HG03558 (cell line): ENCODE results near the gene PRF1.
A peak's percentile ranks its signal among the peaks of the same experiment; 100 is the strongest.
"Not testable (repeated sequence)": the region's sequence is repeated elsewhere in the genome, so short reads cannot be mapped to it uniquely, and the experiment has no call there.

ENCODE experiments used
- ATAC-seq: cut with Tn5 transposase; IDR thresholded peaks from one replicate; pipeline ENCODE4 v1.9.1; 2021; ENCODE audit warnings: moderate number of reproducible peaks; ENCODE audit not compliant: unreplicated experiment; ENCODE audit errors: extremely low read depth

Gene PRF1

GRCh38 chr10:70581176-70581575 is 21.4 kb downstream of the PRF1 start:
- not testable (repeated sequence) for ATAC-seq

- ATAC-seq = no peak
Observed at GRCh38 chr10:70579234-70580002, 23.1 kb downstream of the PRF1 start.

DNA sequence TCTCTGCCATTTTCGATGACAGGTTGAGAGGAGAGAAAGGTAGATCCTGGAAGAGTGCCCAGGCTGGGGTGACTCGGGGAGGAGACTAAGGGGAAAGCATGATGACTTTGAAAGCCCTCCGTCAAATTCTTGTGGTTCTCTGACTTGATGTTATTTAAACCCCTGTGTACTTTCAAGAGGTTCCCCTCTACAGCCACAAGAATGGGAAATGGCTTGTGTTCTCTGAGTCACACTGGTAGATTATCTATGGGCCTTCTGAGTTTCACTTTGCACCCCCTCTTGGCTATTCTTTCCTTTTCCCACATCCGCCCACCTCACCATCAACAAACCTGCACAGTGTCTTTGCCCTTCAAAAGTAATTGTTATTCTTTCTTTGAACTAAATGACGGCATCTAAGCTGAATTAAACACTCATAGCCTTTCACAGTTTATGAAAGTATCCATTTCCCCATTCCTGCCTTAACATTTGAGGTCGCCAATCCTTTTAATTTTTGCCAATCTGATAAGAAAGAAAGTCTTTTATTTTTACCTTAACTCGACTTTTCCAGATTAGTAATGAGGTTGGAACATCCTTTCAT is 24.1 kb downstream of the PRF1 start:
- peak; percentile 38 for ATAC-seq

GRCh38 chr10:70576803-70577517 is 25.6 kb downstream of the PRF1 start:
- ATAC-seq = no peak

- ATAC-seq = no peak
Observed at GRCh38 chr10:70575874-70576802, 26.4 kb downstream of the PRF1 start.

DNA sequence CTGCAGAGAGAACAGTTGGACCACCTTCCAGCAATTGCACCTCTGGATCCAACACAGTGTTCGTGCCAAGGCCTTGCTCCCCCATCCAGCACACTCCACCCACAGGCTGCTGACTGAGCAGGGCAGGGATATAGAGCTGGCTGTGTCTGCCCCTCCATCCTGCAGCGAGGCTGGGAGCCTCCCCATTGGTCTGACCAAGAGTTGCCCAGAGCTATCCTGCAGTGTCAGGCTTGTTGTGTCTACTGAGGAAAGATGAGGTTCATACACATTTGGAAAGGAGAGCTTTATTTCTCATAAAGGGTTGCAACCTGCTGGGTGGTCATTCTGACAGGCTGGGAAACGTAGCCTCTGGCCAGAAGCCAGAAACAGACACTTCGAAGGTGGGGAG is 27.1 kb downstream of the PRF1 start:
- no peak for ATAC-seq

- no peak for ATAC-seq
Observed at GRCh38 chr10:70573599-70574506, 28.7 kb downstream of the PRF1 start.

DNA sequence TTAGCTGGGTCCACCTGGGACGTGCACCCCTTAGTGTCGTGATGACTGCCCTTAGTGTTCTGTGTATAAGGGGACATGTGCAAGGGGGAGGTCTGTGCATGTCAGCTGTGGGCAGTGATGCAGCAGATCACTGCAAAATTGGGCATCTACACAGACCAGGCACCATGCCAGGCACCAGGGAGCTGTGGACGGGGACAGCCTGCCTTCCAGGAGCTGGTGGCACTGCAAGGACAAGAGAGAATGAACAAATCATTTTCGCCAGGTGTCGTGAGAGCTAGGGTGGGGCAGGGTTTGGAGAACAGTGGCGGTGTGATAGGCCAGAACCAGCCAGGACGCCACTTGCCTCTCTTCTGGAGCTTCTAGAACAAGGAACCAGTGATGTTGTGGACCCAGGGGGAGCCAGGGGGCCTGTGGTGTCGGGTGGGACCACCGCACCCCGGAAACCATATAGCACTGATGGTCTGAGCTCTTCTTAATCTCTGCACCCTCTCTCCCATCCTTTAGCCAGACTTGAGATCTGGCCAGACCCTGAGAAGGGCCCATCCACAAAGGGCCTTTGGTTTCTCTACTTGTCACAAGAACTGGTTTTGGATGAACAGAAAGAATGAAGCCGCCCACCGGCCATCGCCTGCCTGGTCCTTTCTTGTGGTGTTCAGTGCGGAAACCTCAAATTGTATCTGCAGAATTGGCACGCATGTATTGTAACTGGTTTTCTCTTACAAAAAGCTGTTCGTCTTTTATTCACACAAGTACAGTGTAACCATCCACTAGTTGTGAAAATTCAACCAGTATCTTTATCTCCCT is 30.7 kb downstream of the PRF1 start:
- ATAC-seq = no peak

DNA sequence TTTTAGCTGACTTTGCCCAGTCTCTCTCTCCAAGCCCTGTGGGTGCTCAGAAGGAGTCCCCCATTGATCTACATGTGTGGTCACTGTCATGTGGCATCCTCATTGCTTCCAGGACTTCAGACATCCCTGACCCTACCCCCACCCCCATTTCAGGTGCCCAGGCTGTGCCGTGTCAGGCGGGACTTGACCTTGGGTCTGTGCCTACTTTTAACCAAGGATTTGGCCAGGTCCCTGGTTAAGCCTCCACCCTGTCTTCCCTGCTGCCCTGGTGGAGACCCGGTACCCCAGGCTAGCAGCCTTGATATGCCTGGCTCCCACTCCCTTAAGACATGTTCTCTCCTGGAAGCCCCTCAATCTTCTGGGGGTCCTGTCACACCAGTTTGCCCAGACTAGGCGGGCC is 31.3 kb downstream of the PRF1 start:
- no peak for ATAC-seq

DNA sequence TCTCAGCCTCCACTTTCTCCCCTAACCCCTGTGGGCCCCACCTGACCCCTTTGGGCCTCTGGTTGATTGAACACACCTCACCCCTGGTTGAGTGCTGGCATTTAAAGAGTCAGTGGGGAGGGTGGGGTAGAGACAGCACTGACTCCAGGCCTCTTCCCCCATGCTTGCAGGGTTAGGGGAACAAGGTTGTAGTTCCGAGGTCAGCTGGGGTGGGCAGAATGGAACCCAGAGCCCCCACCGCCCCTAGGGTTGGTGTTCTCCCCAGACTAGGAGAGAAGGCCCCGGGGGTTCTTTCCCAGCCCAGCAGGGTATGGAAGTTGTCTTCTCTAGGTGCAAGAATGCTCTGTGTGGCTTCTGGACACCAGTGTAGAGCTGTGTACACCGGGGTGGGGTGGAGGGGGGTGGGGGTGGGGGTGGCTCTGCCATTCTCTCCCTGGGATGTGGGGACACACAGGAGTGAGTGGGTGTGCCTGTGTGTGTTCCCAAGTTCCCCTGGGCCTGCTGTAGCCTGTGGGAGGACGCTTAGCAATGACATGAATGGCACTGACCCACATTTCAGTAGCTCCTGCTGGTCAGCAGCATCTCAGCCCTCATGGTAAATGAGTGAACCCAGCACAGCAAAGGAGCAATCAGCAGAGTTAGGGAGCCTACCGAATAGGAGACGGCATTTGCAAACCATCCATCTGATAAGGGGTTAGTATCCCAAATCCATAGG is 33.6 kb downstream of the PRF1 start:
- ATAC-seq = no peak

GRCh38 chr10:70568113-70568512 is 34.4 kb downstream of the PRF1 start:
- ATAC-seq = no peak

DNA sequence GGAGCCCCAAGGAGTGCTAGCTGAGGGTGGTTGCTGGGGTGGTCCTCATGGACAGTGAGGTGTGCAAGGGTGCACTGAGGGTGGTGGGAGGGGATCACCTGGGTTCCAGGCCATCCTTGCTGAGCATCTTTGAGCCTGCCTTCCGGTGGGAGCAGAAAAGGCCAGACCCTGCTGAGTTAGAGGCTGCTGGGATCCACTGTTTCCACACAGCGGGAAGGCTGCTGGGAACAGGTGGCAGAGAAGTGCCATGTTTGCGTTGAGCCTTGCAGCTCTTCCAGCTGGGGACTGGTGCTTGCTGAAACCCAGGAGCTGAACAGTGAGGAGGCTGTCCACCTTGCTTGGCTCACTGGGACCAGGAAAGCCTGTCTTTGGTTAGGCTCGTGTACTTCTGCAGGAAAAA is 34.9 kb downstream of the PRF1 start:
- no peak for ATAC-seq

DNA sequence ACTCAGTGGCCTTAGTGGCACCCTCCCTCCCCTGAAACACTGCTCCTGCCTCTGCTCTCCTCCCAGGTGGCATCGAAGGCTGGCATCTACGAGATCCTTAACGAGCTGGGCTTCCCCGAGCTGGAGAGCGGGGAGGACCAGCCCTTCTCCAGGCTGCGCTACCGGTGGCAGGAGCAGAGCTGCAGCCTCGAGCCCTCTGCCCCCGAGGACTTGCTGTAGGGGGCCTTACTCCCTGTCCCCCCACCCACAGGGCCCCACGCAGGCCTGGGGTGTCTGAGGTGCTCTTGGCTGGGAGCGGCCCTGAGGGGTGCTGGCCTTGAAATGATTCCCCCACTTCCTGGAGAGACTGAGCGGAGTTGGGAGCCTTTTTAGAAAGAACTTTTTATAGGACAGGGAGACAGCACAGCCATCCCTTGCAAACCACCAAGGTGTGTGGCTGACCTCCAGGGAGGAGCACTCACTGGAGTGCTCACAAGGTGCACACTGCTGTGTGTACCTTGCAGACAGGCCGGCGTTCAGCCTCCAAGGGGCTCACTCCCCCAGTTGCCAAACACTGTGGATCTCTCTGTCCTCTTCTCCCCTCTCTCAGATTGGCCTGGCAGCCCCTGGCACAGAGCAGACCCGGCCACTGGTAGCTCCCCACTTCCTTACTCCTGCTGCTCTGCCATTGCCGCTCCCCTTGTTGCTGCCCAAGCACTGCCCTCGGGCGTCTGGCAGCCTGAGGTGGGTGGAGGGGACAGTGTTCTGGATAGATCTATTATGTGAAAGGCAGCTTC is 35.8 kb downstream of the PRF1 start:
- no peak for ATAC-seq

GRCh38 chr10:70565556-70566514 is 36.7 kb downstream of the PRF1 start:
- ATAC-seq = no peak

DNA sequence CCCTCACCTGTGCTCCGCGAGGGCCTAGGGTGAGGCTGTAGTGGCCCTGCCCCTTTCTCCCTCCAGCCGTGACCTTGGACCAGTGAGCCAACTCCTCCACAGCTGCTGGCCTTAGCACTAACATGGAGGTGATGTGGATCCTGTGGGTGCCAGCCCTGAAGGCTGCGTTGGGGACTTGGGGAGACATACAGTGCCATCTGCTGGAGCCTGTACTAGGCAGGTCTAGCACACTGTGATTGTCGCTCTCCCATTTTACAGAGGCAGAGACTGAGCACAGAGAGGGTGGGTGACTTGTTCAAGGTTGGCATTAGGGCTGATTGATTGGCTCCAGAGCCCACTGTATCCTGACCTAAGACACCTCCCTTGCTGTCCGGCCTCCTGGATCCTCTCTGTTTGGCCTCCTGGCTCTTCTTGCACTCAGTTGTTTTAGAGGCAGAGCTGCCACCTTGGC is 37.6 kb downstream of the PRF1 start:
- ATAC-seq = no peak

DNA sequence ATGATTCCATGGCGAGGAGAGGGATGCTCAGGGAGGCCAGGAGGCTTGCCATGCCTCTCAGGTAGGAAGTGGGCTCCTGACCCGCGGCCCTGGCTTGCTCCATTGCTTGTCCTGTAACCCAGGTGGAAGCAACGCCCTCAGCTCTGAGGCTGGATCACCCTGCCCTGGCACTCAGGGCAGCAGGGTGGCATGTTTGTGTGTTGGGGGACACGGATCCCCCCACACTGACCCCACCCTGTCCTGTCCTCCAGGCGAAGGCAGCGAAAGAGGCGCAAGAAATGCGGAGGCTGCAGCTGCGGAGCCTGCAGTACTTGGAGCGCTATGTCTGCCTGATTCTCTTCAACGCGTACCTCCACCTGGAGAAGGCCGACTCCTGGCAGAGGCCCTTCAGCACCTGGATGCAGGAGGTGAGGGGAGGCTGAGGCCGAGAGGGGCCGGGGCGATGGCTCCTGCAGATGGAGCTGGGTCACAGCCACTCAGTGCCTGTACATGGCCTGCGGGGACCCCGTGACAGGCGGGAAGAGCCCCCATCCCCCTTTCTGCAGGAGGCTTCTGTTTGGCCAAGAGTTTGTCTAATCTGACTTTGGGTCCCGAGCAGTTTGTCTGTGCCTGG is 38.3 kb downstream of the PRF1 start:
- ATAC-seq = no peak
